H9 (cell line): ENCODE results near the gene RPL10A. TPM values are rescaled to one million over a fixed set of nuclear protein-coding genes. Genes with fewer than 3 reads are reported as not detected.

Source experiments
- DNase-seq: peaks from one replicate; pipeline ENCODE4 v3.0.0-alpha.2; 2017
- H2AFZ ChIP-seq: one replicate; pipeline ENCODE4 v1.6.1; 2013; ENCODE audit warnings: mild to moderate bottlenecking, low read length, control low read depth, moderate library complexity
- H2AK5ac ChIP-seq: 2 replicates; pipeline ENCODE4 v1.6.1; 2013; ENCODE audit warnings: low read length, control low read depth, mixed read lengths; ENCODE audit not compliant: insufficient read length
- H2BK120ac ChIP-seq: one replicate; pipeline ENCODE4 v1.6.1; 2013; ENCODE audit warnings: low read depth, mild to moderate bottlenecking, low read length, control low read depth, inconsistent platforms; ENCODE audit not compliant: poor library complexity, severe bottlenecking
- H2BK12ac ChIP-seq: 2 replicates; pipeline ENCODE4 v1.6.1; 2013; ENCODE audit warnings: low read length, control low read depth, mixed read lengths, low read depth; ENCODE audit not compliant: insufficient read length
- H2BK15ac ChIP-seq: 2 replicates; pipeline ENCODE4 v1.6.1; 2013; ENCODE audit warnings: low read depth, low read length, control low read depth
- H2BK20ac ChIP-seq: one replicate; pipeline ENCODE4 v1.6.1; 2013; ENCODE audit warnings: low read depth, mild to moderate bottlenecking, low read length, control low read depth, inconsistent platforms; ENCODE audit not compliant: poor library complexity, severe bottlenecking
- H2BK5ac ChIP-seq: 2 replicates; pipeline ENCODE4 v1.6.1; 2013; ENCODE audit warnings: low read length, control low read depth, mixed read lengths; ENCODE audit not compliant: insufficient read length
- H3K14ac ChIP-seq: 2 replicates; pipeline ENCODE4 v1.6.1; 2013; ENCODE audit warnings: low read length, control low read depth; ENCODE audit not compliant: insufficient read depth
- H3K18ac ChIP-seq: 2 replicates; pipeline ENCODE4 v1.6.1; 2013; ENCODE audit warnings: low read depth, mild to moderate bottlenecking, mixed read lengths, low read length, control low read depth; ENCODE audit not compliant: insufficient read length
- H3K23ac ChIP-seq: 2 replicates; pipeline ENCODE4 v1.6.1; 2013; ENCODE audit warnings: low read length, control low read depth, mixed read lengths, low read depth; ENCODE audit not compliant: insufficient read length
- H3K23me2 ChIP-seq: 2 replicates; pipeline ENCODE4 v1.6.1; 2013; ENCODE audit warnings: low read depth, mild to moderate bottlenecking, mixed read lengths, low read length, control low read depth; ENCODE audit not compliant: insufficient read length, poor library complexity, severe bottlenecking
- H3K27ac ChIP-seq: 2 replicates; pipeline ENCODE4 v1.5.1; 2013; ENCODE audit warnings: low read length, control low read depth, mixed read lengths, low read depth; ENCODE audit not compliant: insufficient read length
- H3K27me3 ChIP-seq: 2 replicates; pipeline ENCODE4 v1.6.1; 2013; ENCODE audit warnings: low read length, control low read depth, inconsistent platforms; ENCODE audit not compliant: insufficient read depth
- H3K4ac ChIP-seq: 2 replicates; pipeline ENCODE4 v1.6.1; 2013; ENCODE audit warnings: low read depth, mild to moderate bottlenecking, control low read depth, inconsistent platforms, low read length, moderate library complexity
- H3K4me1 ChIP-seq: 2 replicates; pipeline ENCODE4 v1.6.1; 2013; ENCODE audit warnings: low read length, control low read depth, inconsistent platforms; ENCODE audit not compliant: insufficient read depth
- H3K4me2 ChIP-seq: 2 replicates; pipeline ENCODE4 v1.6.1; 2013; ENCODE audit warnings: low read length, control low read depth, mixed read lengths; ENCODE audit not compliant: insufficient read length, insufficient read depth
- H3K56ac ChIP-seq: 2 replicates; pipeline ENCODE4 v1.6.1; 2013; ENCODE audit warnings: low read depth, mild to moderate bottlenecking, mixed read lengths, low read length, control low read depth; ENCODE audit not compliant: insufficient read length
- H3K79me1 ChIP-seq: 2 replicates; pipeline ENCODE4 v1.6.1; 2013; ENCODE audit warnings: low read depth, mild to moderate bottlenecking, moderate library complexity, low read length, control low read depth, inconsistent platforms; ENCODE audit not compliant: insufficient read depth, poor library complexity, severe bottlenecking
- H3K79me2 ChIP-seq: 2 replicates; pipeline ENCODE4 v1.6.1; 2013; ENCODE audit warnings: low read length, control low read depth, inconsistent platforms; ENCODE audit not compliant: insufficient read depth
- H3K9ac ChIP-seq: 2 replicates; pipeline ENCODE4 v1.6.1; 2013; ENCODE audit warnings: low read length, control low read depth, mixed read lengths; ENCODE audit not compliant: insufficient read length; ENCODE audit errors: extremely low read depth
- H3K9me3 ChIP-seq: one replicate; pipeline ENCODE4 v1.6.1; 2013; ENCODE audit warnings: low read depth, low read length, inconsistent platforms; ENCODE audit not compliant: control insufficient read depth
- H3T11ph ChIP-seq: one replicate; pipeline ENCODE4 v1.6.1; 2013; ENCODE audit warnings: mild to moderate bottlenecking, low read length, control low read depth, inconsistent platforms
- H4K20me1 ChIP-seq: one replicate; pipeline ENCODE4 v1.6.1; 2013; ENCODE audit not compliant: control insufficient read depth, insufficient read length, insufficient read depth
- H4K5ac ChIP-seq: 2 replicates; pipeline ENCODE4 v1.6.1; 2013; ENCODE audit warnings: low read depth, mild to moderate bottlenecking, mixed read lengths, low read length, control low read depth; ENCODE audit not compliant: insufficient read length
- H4K8ac ChIP-seq: replicated peaks from 2 replicates; pipeline ENCODE4 v1.6.1; 2013; ENCODE audit warnings: low read length, control low read depth, mixed read lengths, low read depth; ENCODE audit not compliant: insufficient read length
- H4K91ac ChIP-seq: 2 replicates; pipeline ENCODE4 v1.6.1; 2013; ENCODE audit warnings: low read depth, mild to moderate bottlenecking, moderate library complexity, mixed read lengths, low read length, control low read depth; ENCODE audit not compliant: insufficient read length
- H3K27ac Mint-ChIP-seq, 3 experiments: 2 replicates in 2 of 3; 3 replicates in 1 of 3; pipeline ENCODE4 v1.8.0; 2020 to 2021; ENCODE audit warnings: mixed read lengths in 3 of 3, mild to moderate bottlenecking in 1 of 3, moderate library complexity in 1 of 3
- H3K27me3 Mint-ChIP-seq: 2 replicates; pipeline ENCODE4 v1.8.0; 2021; ENCODE audit warnings: low read depth, mild to moderate bottlenecking, moderate library complexity, mixed read lengths
- H3K36me3 Mint-ChIP-seq, 3 experiments: 2 replicates in 2 of 3; 3 replicates in 1 of 3; pipeline ENCODE4 v1.8.0; 2020 to 2021; ENCODE audit warnings: low read depth in 3 of 3, mixed read lengths in 3 of 3; ENCODE audit not compliant: insufficient read depth in 1 of 3
- H3K4me1 Mint-ChIP-seq, 2 experiments: 2 replicates each; pipeline ENCODE4 v1.8.0; 2020; ENCODE audit warnings: mixed read lengths in 2 of 2
- H3K4me3 Mint-ChIP-seq, 2 experiments: 2 replicates in 1 of 2; 3 replicates in 1 of 2; pipeline ENCODE4 v1.8.0; 2020 to 2021; ENCODE audit warnings: mild to moderate bottlenecking in 2 of 2, mixed read lengths in 2 of 2, moderate library complexity in 1 of 2
- H3K9me3 Mint-ChIP-seq, 2 experiments: 2 replicates in 1 of 2; 3 replicates in 1 of 2; pipeline ENCODE4 v1.8.0; 2020; ENCODE audit warnings: mild to moderate bottlenecking in 2 of 2, mixed read lengths in 2 of 2, moderate library complexity in 1 of 2
- CTCF ChIP-seq: fragments of 200-600 bp; sonication (generic); conservative IDR thresholded peaks from 3 replicates; pipeline ENCODE4 v1.8.0; 2021; ENCODE audit warnings: antibody characterized with exemption, mild to moderate bottlenecking
- WGBS: extraction: QIAGEN DNeasy Blood & Tissue Kit; methylation state at CpG from one replicate; pipeline ENCODE4 v1.1.7; 2013; ENCODE audit warnings: missing lambda C conversion rate, low lambda C conversion rate, mixed read lengths; ENCODE audit not compliant: insufficient read length; ENCODE audit errors: extremely low coverage; 5-methylcytosine and 5-hydroxymethylcytosine counted together
- total RNA-seq: library from RNA; stranded (reverse); gene quantifications from 2 replicates; pipeline ENCODE4 v1.2.1, GENCODE V29; 2021

The RPL10A gene
- total RNA-seq, 1 experiment from 2014 or later = 1,830 TPM

GRCh38 chr6:35506536-35506935 lies 38.3 kb downstream of the RPL10A start:
- no peak overlapping the region for H4K5ac ChIP-seq
- H3K9me3 Mint-ChIP-seq = no peaks in the 10 kb centered on the region
- no CpG with 5 or more reads among the region's 3 CpGs for WGBS

More at GRCh38 chr6:35506536-35506935, 38.3 kb downstream of the RPL10A start:
- peaks cover 32 to 55% of the 10 kb centered on the region in 2 experiments for H3K4me1 Mint-ChIP-seq
- H3K4ac ChIP-seq = no peak overlapping the region
- H3T11ph ChIP-seq = no peak overlapping the region
- H2AK5ac ChIP-seq = no peak overlapping the region
- no peak overlapping the region for H2BK20ac ChIP-seq
- no peak overlapping the region for H3K23ac ChIP-seq
- H2BK5ac ChIP-seq = no peak overlapping the region
- H2BK15ac ChIP-seq = no peak overlapping the region
- peaks cover 8% of the 10 kb centered on the region; the same call in 1 of the 2 replicates for H3K4me1 ChIP-seq
- H3K56ac ChIP-seq = no peak overlapping the region
- H3K9ac ChIP-seq = no peak overlapping the region
- no peak for TF ChIP-seq CTCF
- H3K79me1 ChIP-seq = no peaks in the 10 kb centered on the region
- H3K23me2 ChIP-seq = peaks cover under 1% of the 10 kb centered on the region
- H3K9me3 ChIP-seq = no peaks in the 10 kb centered on the region
- H3K27ac ChIP-seq = no peak overlapping the region
- peaks cover 24% of the 10 kb centered on the region for H3K27me3 Mint-ChIP-seq
- H4K20me1 ChIP-seq = no peaks in the 10 kb centered on the region
- H3K79me2 ChIP-seq = no peaks in the 10 kb centered on the region
- DNase-seq = no peak
- H3K4me2 ChIP-seq = no peak overlapping the region
- H3K18ac ChIP-seq = no peak overlapping the region
- no peak overlapping the region for H2BK120ac ChIP-seq
- H3K36me3 Mint-ChIP-seq = no peaks in the 10 kb centered on the region
- H3K27me3 ChIP-seq = no peaks in the 10 kb centered on the region; the same call in 1 of the 2 replicates
- no peak overlapping the region for H4K8ac ChIP-seq
- no peak overlapping the region for H3K27ac Mint-ChIP-seq
- no peak overlapping the region for H2AFZ ChIP-seq
- no peak overlapping the region for H3K4me3 Mint-ChIP-seq
- no peak overlapping the region for H3K14ac ChIP-seq
- H4K91ac ChIP-seq = no peak overlapping the region
- no peak overlapping the region for H2BK12ac ChIP-seq
